Fibroblast of the aortic adventitia (primary cell): ENCODE measurements around the gene IFRD2. TPM values are rescaled to one million over a fixed set of nuclear protein-coding genes. Genes with fewer than 3 reads are reported as not detected.
"Not testable (repeated sequence)": the region's sequence is repeated elsewhere in the genome, so short reads cannot be mapped to it uniquely, and the experiment has no call there.

Experiments
- DNase-seq: peaks from one replicate; pipeline ENCODE4 v3.0.0-alpha.2; 2010; ENCODE audit warnings: low read depth
- H3K4me3 ChIP-seq: 2 replicates; pipeline ENCODE4 v1.5.1; 2011; ENCODE audit warnings: low read depth, mild to moderate bottlenecking, control low read depth, low read length, moderate library complexity
- total RNA-seq: library from RNA; depleted of rRNA; stranded (reverse); fragments of >200 nt; gene quantifications from 2 replicates; pipeline ENCODE4 v1.2.3, GENCODE V29; 2012; ENCODE audit warnings: low replicate concordance
- TF ChIP-seq, protein P1 (sequence below): IDR thresholded peaks from 2 replicates; pipeline ENCODE4 v1.5.1; 2011; ENCODE audit warnings: mild to moderate bottlenecking, low read length, control low read depth, inconsistent platforms; ENCODE audit not compliant: insufficient read depth

IFRD2 gene
- total RNA-seq, 1 donor = 72.7 TPM

DNA sequence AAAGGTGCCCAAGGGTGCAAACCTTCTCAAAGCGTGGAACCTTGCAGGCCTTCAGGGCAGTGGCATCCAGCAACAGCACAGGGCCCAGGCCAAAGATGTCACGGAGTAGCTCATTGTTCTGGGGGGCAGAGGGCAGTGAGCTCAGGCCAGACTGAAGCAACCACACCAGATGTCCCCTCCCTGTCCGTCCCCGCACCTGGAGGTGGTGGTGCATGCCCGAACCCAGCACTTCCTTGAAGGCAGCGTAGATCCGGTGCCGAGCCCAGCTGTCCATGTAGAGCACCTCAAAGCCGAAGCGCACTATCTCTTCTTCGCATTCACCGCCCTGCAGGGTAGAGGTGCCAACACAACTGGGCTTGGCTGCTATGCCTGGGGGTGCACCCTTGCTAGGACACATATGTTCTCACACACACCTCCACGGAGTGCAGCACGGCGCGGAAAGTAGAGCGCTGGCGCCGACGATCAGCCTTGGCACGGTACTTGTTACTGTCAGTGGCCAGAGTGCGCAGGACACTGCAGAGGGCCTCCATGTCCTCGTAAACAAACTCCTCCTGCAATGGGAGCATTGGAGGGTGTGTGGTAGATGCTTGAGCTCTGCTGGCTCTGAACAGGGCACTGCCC is 3.7 kb downstream of the IFRD2 start:
- no peak for DNase-seq
- no peak overlapping the region for H3K4me3 ChIP-seq
- TF ChIP-seq, protein P1, sequence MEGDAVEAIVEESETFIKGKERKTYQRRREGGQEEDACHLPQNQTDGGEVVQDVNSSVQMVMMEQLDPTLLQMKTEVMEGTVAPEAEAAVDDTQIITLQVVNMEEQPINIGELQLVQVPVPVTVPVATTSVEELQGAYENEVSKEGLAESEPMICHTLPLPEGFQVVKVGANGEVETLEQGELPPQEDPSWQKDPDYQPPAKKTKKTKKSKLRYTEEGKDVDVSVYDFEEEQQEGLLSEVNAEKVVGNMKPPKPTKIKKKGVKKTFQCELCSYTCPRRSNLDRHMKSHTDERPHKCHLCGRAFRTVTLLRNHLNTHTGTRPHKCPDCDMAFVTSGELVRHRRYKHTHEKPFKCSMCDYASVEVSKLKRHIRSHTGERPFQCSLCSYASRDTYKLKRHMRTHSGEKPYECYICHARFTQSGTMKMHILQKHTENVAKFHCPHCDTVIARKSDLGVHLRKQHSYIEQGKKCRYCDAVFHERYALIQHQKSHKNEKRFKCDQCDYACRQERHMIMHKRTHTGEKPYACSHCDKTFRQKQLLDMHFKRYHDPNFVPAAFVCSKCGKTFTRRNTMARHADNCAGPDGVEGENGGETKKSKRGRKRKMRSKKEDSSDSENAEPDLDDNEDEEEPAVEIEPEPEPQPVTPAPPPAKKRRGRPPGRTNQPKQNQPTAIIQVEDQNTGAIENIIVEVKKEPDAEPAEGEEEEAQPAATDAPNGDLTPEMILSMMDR = no peak

DNA sequence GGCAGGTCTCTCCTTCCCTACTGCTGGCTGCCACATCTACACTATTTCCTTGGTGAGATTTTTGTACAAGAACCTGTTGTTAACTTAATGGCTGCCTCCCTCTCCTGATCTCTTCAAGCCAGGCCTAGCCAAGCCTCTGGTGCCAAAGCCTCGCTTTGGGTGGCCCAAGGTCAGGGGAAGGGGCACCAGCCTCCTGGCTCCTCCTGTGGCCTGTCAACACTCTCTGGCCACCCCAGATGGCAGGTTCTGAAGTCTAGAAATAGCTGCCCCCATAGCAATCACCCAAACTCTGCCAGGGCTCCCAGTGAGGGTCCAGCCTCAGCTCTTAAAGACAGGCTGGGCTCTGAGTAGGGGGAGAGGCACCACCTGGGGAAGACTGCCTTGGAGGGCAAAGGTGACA is 5.0 kb downstream of the IFRD2 start:
- no peak overlapping the region for H3K4me3 ChIP-seq
- DNase-seq = no peak
- TF ChIP-seq, protein P1 = no peak

DNA sequence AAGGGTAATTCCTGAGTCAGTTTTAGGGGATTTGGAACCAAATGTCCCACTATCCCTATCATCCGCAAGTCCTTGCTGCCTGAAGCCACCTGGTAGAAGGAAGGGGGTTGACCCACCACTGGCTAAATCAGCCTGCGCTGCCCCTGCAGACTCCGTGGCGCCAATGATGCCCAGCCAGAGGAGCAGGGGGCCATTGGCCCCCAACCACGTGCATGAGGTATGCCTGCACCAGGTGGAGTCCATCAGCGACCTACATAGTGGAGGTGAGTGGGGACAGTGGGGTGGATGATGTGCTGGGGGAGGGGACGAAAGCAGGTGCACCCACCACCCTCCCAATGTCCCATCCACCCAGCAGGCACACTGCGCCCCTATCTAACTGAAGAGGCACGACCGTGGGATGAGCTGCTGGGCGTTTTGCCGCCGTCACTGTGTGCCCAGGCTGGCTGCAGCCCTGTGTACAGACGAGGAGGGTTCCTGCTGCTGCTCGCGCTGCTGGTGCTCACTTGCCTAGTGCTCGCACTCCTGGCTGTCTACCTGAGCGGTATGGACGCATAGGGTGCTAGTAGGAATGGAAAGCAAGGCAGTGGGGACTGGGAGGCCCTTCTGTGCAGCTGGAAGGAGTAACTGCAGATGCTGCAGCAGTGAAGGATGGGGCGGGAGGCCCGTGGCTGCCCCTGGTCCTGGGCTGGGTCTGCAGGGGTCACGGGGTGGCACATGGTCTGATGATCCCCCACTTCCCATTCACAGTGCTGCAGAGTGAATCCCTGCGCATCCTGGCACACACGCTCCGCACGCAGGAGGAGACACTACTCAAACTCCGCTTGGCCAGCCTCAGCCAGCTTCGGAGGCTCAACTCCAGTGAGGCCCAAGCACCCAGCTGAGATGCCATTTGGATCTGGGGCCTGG is 5.7 kb downstream of the IFRD2 start:
- no peak overlapping the region for H3K4me3 ChIP-seq
- no peak for DNase-seq
- TF ChIP-seq, protein P1 = no peak

DNA sequence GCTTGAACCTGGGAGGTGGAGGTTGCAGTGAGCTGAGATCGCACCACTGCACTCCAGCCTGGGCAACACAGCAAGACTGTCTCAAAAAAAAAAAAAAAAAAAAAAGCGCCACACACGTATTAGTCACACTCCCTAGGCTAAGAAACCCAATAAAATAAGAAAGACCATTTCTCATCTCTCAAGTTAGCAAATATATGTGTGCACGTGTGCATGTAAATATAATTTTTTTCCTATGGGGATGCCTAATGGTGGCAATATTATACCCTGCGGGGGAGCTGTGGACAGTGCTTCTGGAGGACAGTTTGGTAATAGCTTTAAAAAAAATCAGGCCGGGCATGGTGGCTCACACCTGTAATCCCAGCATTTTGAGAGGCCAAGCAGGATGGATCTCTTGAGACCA is 8.1 kb downstream of the IFRD2 start:
- H3K4me3 ChIP-seq, DNase-seq: not testable (repeated sequence)

DNA sequence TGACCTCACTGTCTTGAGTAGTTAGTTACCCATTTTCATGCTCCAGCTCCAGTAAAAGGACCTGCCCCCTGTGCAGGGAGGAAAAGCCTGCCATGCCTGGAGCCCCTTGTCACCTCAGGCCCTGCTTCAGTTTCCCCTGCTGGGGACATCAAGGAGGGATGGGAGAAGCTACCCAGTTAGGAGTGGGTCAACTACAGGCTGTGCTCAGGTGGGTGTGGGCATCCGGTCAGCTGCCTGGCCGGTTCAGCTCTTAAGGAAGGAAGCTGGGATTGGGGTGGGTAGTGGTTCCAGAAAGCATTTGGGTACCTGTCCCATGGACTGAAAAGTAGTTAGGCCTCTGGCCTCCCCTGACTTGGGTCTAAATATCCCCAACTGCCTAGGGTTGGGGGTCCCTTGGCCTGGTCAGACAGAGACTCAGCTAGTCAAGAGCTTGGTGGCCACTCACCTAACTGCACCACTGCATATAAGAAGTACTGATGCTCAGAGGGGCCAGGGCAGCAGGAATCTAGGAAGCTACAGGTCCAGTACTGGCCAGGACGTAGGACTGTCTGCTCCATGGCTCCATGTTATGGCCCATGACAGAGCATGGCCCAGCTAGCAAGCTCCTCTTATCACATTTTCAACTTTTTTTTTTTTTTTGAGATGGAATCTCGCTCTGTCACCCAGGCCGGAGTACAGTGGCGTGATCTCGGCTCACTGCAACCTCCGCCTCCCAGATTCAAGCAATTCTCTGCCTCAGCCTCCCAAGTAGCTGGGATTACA is 12.8 kb downstream of the IFRD2 start:
- TF ChIP-seq, protein P1 = no peak
- H3K4me3 ChIP-seq = no peak overlapping the region
- DNase-seq = no peak

DNA sequence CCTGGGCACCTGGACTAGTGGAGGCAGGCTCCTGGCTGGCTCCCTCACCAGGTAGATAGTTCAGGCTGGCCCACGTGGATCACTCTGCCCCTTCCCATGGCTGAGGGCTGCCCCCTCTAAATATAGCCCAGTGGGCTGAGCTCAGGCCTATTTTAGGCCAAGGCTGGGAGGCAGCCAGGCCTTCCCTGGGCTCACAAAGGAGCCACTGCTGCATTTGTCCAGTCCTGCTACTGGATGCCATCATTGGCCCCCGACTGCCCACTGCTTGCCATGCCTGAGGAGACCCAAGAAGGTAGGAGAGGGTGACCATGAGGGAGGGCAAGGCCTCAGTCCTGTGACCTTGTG is 13.4 kb downstream of the IFRD2 start, which contains the start of gene LSMEM2:
Gene LSMEM2, plus strand, starts transcription at position 208 of the 345 bp plus-strand sequence. Its CDS starts 27 bp downstream, at position 235.
- no peak within 1 kb of the TSS for H3K4me3 ChIP-seq
- TF ChIP-seq, protein P1 = no peak
- DNase-seq = no peak
